ENCODE data around the gene CHD8. TPM values are rescaled to one million over a fixed set of nuclear protein-coding genes. Genes with fewer than 3 reads are reported as not detected.

Gene CHD8
- total RNA-seq, 2 experiments from 2014 or later, result 119 to 128 TPM

GRCh38 chr14:21399311-21399870 lies 56.5 kb downstream of the CHD8 start:
- CTCF ChIA-PET, result no interaction called here
- no peaks in the 10 kb centered on the region for H3K27me3 ChIP-seq (ENCODE audit: control insufficient read depth in 1 of 2, insufficient read depth in 2 of 2, low read length in 2 of 2)
- DNase-seq (no peak), ATAC-seq (ENCODE audit: poor library complexity) (no peak)
- intact Hi-C loops (cut with DNase I, micrococcal nuclease), result no loop called here
- H3K27ac Mint-ChIP-seq, result no peak overlapping the region
- peaks cover 90% of the 10 kb centered on the region for H3K36me3 ChIP-seq (ENCODE audit: insufficient read depth, low read length)
- H3K4me1 Mint-ChIP-seq (ENCODE audit: low read depth), result no peaks in the 10 kb centered on the region
- H3K4me3 ChIP-seq (ENCODE audit: low read length), result no peak overlapping the region
- no peak overlapping the region for H3K4me3 Mint-ChIP-seq
- no peaks in the 10 kb centered on the region for H3K9me3 Mint-ChIP-seq
- H3K4me1 ChIP-seq (ENCODE audit: insufficient read depth, low read length), result no peaks in the 10 kb centered on the region
- peaks cover 92% of the 10 kb centered on the region for H3K36me3 Mint-ChIP-seq (ENCODE audit: low read depth)
- H3K27ac ChIP-seq (ENCODE audit: low read depth in 1 of 2, low read length in 2 of 2), result no peak overlapping the region
- no peaks in the 10 kb centered on the region for H3K9me3 ChIP-seq (ENCODE audit: control insufficient read depth in 1 of 2, insufficient read depth in 1 of 2, low read length in 2 of 2)
- H3K27me3 Mint-ChIP-seq, result no peaks in the 10 kb centered on the region
- POLR2A ChIA-PET, result no interaction called here
- TF ChIP-seq, protein P1, sequence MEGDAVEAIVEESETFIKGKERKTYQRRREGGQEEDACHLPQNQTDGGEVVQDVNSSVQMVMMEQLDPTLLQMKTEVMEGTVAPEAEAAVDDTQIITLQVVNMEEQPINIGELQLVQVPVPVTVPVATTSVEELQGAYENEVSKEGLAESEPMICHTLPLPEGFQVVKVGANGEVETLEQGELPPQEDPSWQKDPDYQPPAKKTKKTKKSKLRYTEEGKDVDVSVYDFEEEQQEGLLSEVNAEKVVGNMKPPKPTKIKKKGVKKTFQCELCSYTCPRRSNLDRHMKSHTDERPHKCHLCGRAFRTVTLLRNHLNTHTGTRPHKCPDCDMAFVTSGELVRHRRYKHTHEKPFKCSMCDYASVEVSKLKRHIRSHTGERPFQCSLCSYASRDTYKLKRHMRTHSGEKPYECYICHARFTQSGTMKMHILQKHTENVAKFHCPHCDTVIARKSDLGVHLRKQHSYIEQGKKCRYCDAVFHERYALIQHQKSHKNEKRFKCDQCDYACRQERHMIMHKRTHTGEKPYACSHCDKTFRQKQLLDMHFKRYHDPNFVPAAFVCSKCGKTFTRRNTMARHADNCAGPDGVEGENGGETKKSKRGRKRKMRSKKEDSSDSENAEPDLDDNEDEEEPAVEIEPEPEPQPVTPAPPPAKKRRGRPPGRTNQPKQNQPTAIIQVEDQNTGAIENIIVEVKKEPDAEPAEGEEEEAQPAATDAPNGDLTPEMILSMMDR (IDR thresholded peaks at IDR 0.05), result no peak

- H3K4me1 ChIP-seq (ENCODE audit: insufficient read depth, low read length), result no peaks in the 10 kb centered on the region
- Mint-ChIP-seq H3K36me3 (ENCODE audit: low read depth) (peaks cover 94% of the 10 kb centered on the region), H3K9me3 (no peaks in the 10 kb centered on the region), H3K27ac (no peak overlapping the region), H3K4me1 (ENCODE audit: low read depth) (no peaks in the 10 kb centered on the region), H3K4me3 (no peak overlapping the region), H3K27me3 (no peaks in the 10 kb centered on the region)
- H3K9me3 ChIP-seq (ENCODE audit: control insufficient read depth in 1 of 2, insufficient read depth in 1 of 2, low read length in 2 of 2), result no peaks in the 10 kb centered on the region
- ATAC-seq (ENCODE audit: poor library complexity) (no peak), DNase-seq (no peak)
- H3K4me3 ChIP-seq (ENCODE audit: low read length), result no peak overlapping the region
- H3K27me3 ChIP-seq (ENCODE audit: control insufficient read depth in 1 of 2, insufficient read depth in 2 of 2, low read length in 2 of 2), result no peaks in the 10 kb centered on the region
- peaks cover 93% of the 10 kb centered on the region for H3K36me3 ChIP-seq (ENCODE audit: insufficient read depth, low read length)
- POLR2A ChIA-PET, result no interaction called here
- no peak overlapping the region for H3K27ac ChIP-seq (ENCODE audit: low read depth in 1 of 2, low read length in 2 of 2)
- CTCF ChIA-PET, result no interaction called here
- TF ChIP-seq, protein P1 (IDR thresholded peaks at IDR 0.05), result no peak
- intact Hi-C loops (cut with DNase I, micrococcal nuclease), result no loop called here
Measured at GRCh38 chr14:21398901-21399300, 57.0 kb downstream of the CHD8 start.

DNA sequence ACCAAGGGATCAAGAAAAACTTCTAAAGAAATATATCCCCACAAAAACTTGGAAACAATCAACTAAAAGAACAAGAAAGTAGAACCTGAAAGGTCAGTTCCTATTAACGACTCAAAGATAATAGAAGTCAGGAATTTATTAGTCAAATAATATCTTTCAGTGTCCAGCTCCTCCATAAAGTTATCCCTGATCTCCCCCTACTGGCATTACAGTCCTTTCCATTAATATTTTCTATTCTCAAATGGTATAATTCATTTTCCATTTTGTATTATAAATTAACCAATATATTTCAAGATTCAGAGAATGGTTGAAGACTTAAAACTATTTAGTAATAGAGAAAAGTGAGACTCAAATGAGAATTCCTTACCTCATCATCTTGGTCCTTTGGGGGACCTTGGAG lies 60.5 kb downstream of the CHD8 start:
- no peaks in the 10 kb centered on the region for H3K4me1 Mint-ChIP-seq (ENCODE audit: low read depth)

More for the DNA sequence above, 60.5 kb downstream of the CHD8 start:
- no peaks in the 10 kb centered on the region for H3K4me1 ChIP-seq (ENCODE audit: insufficient read depth, low read length)
- H3K9me3 Mint-ChIP-seq, result no peaks in the 10 kb centered on the region
- H3K27ac Mint-ChIP-seq, result no peak overlapping the region
- no peaks in the 10 kb centered on the region for H3K9me3 ChIP-seq (ENCODE audit: control insufficient read depth in 1 of 2, insufficient read depth in 1 of 2, low read length in 2 of 2)
- DNase-seq, result no peak
- intact Hi-C loops (cut with DNase I, micrococcal nuclease), result no loop called here
- H3K36me3 ChIP-seq (ENCODE audit: insufficient read depth, low read length), result peaks cover 95% of the 10 kb centered on the region
- H3K27me3 ChIP-seq (ENCODE audit: control insufficient read depth in 1 of 2, insufficient read depth in 2 of 2, low read length in 2 of 2), result no peaks in the 10 kb centered on the region
- H3K27ac ChIP-seq (ENCODE audit: low read depth in 1 of 2, low read length in 2 of 2), result no peak overlapping the region
- no peak for ATAC-seq (ENCODE audit: poor library complexity)
- ChIA-PET POLR2A (interaction anchor here (2.9 kb wide), 1 partner anchor 11 kb away, joined by 13 read pairs; the partner anchor contains the start of gene SUPT16H), CTCF (no interaction called here)
- H3K36me3 Mint-ChIP-seq (ENCODE audit: low read depth), result peaks cover 94% of the 10 kb centered on the region
- H3K4me3 Mint-ChIP-seq, result no peak overlapping the region
- H3K27me3 Mint-ChIP-seq, result no peaks in the 10 kb centered on the region
- TF ChIP-seq, protein P1 (IDR thresholded peaks at IDR 0.05), result no peak
- no peak overlapping the region for H3K4me3 ChIP-seq (ENCODE audit: low read length)

All from CD4-positive, alpha-beta T cell (primary cell).